K562 (cell line): ENCODE measurements around the gene ATP6V0E1. TPM values are rescaled to one million over a fixed set of nuclear protein-coding genes. Genes with fewer than 3 reads are reported as not detected.

Source experiments
- ATAC-seq: fragments of 200-7000 bp; cut with Tn5 transposase; 3 replicates; pipeline ENCODE4 v1.9.1; 2020; ENCODE audit warnings: moderate library complexity
- BruUV-seq: library from RNA; stranded (reverse); fragments of 400-500 nt; replicated peaks from 2 replicates; lab custom pipeline; 2021; lab: Mats Ljungman, UMichigan
- CTCF ChIA-PET: fragments of 300-600 bp; formaldehyde crosslinking; extraction: SDS; loops from one replicate; lab custom pipeline; 2021; ENCODE audit warnings: low intra/inter-chr PET ratio; lab: Yijun Ruan, JAX
- POLR2A ChIA-PET: fragments of 300-600, 350-650 bp; sonication (Branson Sonifier 250); formaldehyde crosslinking; extraction: SDS; loops from one replicate; lab custom pipeline; 2021; ENCODE audit warnings: antibody characterized with exemption, inconsistent platforms; lab: Yijun Ruan, JAX
- DNase-seq, 4 experiments: peaks; one replicate each; pipeline versions ENCODE4 v3.0.0 to v3.0.0-alpha.2; 2011 to 2018; ENCODE audit warnings: low spot score in 3 of 4, mixed read lengths in 3 of 4; ENCODE audit errors: extremely low read depth in 1 of 4
- FAIRE-seq: peaks from 2 replicates; lab custom pipeline; 2011; peaks lifted over from hg19 to GRCh38; lab: Jason Lieb, UNC
- H2AFZ ChIP-seq: 2 replicates; pipeline ENCODE4 v1.6.0; 2011; ENCODE audit warnings: low read depth, low read length, control low read depth, inconsistent platforms
- H3K27ac ChIP-seq: fragments of 200-600 bp; 3 replicates; pipeline ENCODE4 v1.8.0; 2011; ENCODE audit warnings: low read depth, mild to moderate bottlenecking, control low read depth, inconsistent platforms, low read length, moderate library complexity, mixed read lengths; ENCODE audit errors: extremely low read depth
- H3K27me3 ChIP-seq, 2 experiments: fragments of 300-600 bp in 1 of 2; 2 replicates in 1 of 2; 3 replicates in 1 of 2; pipeline versions ENCODE4 v1.6.0 to v1.8.0; 2011; ENCODE audit warnings: inconsistent platforms in 2 of 2, low read length in 2 of 2, mild to moderate bottlenecking in 1 of 2, mixed read lengths in 1 of 2, moderate library complexity in 1 of 2; ENCODE audit not compliant: control insufficient read depth in 2 of 2, insufficient read depth in 2 of 2
- H3K36me3 ChIP-seq: fragments of 300-600 bp; 3 replicates; pipeline ENCODE4 v1.8.0; 2011; ENCODE audit warnings: mild to moderate bottlenecking, low read length, inconsistent platforms; ENCODE audit not compliant: control insufficient read depth, insufficient read depth
- H3K4me1 ChIP-seq, 2 experiments: fragments of 200-600 bp in 1 of 2; replicated peaks in 1 of 2; 2 replicates in 1 of 2; 3 replicates in 1 of 2; pipeline versions ENCODE4 v1.5.1 to v1.8.0; 2011; ENCODE audit warnings: inconsistent platforms in 2 of 2, low read length in 2 of 2, mild to moderate bottlenecking in 1 of 2, mixed read lengths in 1 of 2, moderate library complexity in 1 of 2; ENCODE audit not compliant: control insufficient read depth in 2 of 2, insufficient read depth in 2 of 2
- H3K4me2 ChIP-seq: 2 replicates; pipeline ENCODE4 v1.6.1; 2011; ENCODE audit warnings: low read length, control low read depth, inconsistent platforms, mixed read lengths; ENCODE audit not compliant: insufficient read depth
- H3K4me3 ChIP-seq: fragments of 200-600 bp; sonication (generic), shearing (Covaris generic); 2 replicates; pipeline ENCODE4 v1.5.1; 2016; ENCODE audit warnings: control low read depth, inconsistent platforms
- H3K79me2 ChIP-seq: fragments of 200-600 bp; 3 replicates; pipeline ENCODE4 v1.8.0; 2011; ENCODE audit warnings: low read length, inconsistent platforms; ENCODE audit not compliant: control insufficient read depth, insufficient read depth
- H3K9ac ChIP-seq, 2 experiments: 2 replicates each; pipeline versions ENCODE4 v1.6.0 to v1.6.1; 2011; ENCODE audit warnings: low read depth in 2 of 2, low read length in 2 of 2, control low read depth in 1 of 2, inconsistent platforms in 1 of 2, mild to moderate bottlenecking in 1 of 2, mixed read lengths in 1 of 2; ENCODE audit not compliant: insufficient read depth in 1 of 2
- H3K9me1 ChIP-seq: one replicate; pipeline ENCODE4 v1.6.0; 2011; ENCODE audit warnings: inconsistent platforms, mild to moderate bottlenecking, low read length, moderate library complexity; ENCODE audit not compliant: control insufficient read depth, insufficient read depth
- H3K9me3 ChIP-seq: replicated peaks from 2 replicates; pipeline ENCODE4 v1.5.1; 2011; ENCODE audit warnings: low read depth, low read length, inconsistent platforms; ENCODE audit not compliant: control insufficient read depth, insufficient read depth
- H4K20me1 ChIP-seq: replicated peaks from 2 replicates; pipeline ENCODE4 v1.6.1; 2011; ENCODE audit warnings: low read length, inconsistent platforms, mixed read lengths; ENCODE audit not compliant: control insufficient read depth, insufficient read depth
- ARHGAP35 ChIP-seq: fragments of 450-650 bp; IDR thresholded peaks from 2 replicates; pipeline ENCODE4 v1.6.1; 2018; ENCODE audit not compliant: partially characterized antibody
- EGR1 ChIP-seq: fragments of 450-650 bp; conservative IDR thresholded peaks from 2 replicates; pipeline ENCODE4 v1.6.1; 2017; ENCODE audit warnings: mild to moderate bottlenecking
- FOXK2 ChIP-seq, 2 experiments: fragments of 450-650 bp; IDR thresholded peaks in 1 of 2; conservative IDR thresholded peaks in 1 of 2; 2 replicates each; pipeline ENCODE4 v1.6.1; 2016; ENCODE audit warnings: low read depth in 2 of 2, mild to moderate bottlenecking in 1 of 2
- GATA2 ChIP-seq: sonication (generic); formaldehyde crosslinking; IDR thresholded peaks from 2 replicates; pipeline ENCODE4 v1.4.0; 2020; ENCODE audit warnings: mild to moderate bottlenecking, missing genetic modification reagents
- KDM1A ChIP-seq, 2 experiments: fragments of 450-650 bp; IDR thresholded peaks; 2 replicates each; pipeline ENCODE4 v1.6.1; 2016; ENCODE audit warnings: mild to moderate bottlenecking in 2 of 2
- KLF6 ChIP-seq: fragments of 250-450 bp; sonication (Bioruptor Pico); IDR thresholded peaks from 2 replicates; pipeline ENCODE4 v1.4.0; 2020; ENCODE audit warnings: mild to moderate bottlenecking, moderate library complexity, borderline replicate concordance
- MIER1 ChIP-seq: fragments of 450-650 bp; IDR thresholded peaks from 2 replicates; pipeline ENCODE4 v1.6.1; 2016; ENCODE audit warnings: antibody characterized with exemption, mild to moderate bottlenecking, low read depth
- NFE2 ChIP-seq: IDR thresholded peaks from 2 replicates; pipeline ENCODE4 v1.6.1; 2014; ENCODE audit warnings: antibody characterized with exemption, low read depth
- NFYB ChIP-seq: IDR thresholded peaks from 2 replicates; pipeline ENCODE4 v1.6.1; 2011; ENCODE audit warnings: mild to moderate bottlenecking, moderate library complexity; ENCODE audit not compliant: insufficient read length; ENCODE audit errors: extremely low read depth
- NR1H2 ChIP-seq: sonication (generic); formaldehyde crosslinking; IDR thresholded peaks from 2 replicates; pipeline ENCODE4 v1.4.0; 2020; ENCODE audit warnings: mild to moderate bottlenecking, missing genetic modification reagents
- NR2C1 ChIP-seq, 2 experiments: fragments of 450-650 bp; IDR thresholded peaks; 2 replicates each; pipeline ENCODE4 v1.6.1; 2017; ENCODE audit warnings: mild to moderate bottlenecking in 2 of 2, antibody characterized with exemption in 1 of 2, inconsistent platforms in 1 of 2, missing compliant biosample characterization in 1 of 2, missing genetic modification characterization in 1 of 2
- NR2C2 ChIP-seq, 2 experiments: fragments of 200-800 bp in 1 of 2; sonication (Bioruptor generic) in 1 of 2; sonication (generic) in 1 of 2; formaldehyde crosslinking in 1 of 2; IDR thresholded peaks; 2 replicates each; pipeline versions ENCODE4 v1.6.1 to v1.8.0; 2016 to 2022; ENCODE audit warnings: mild to moderate bottlenecking in 1 of 2, missing compliant biosample characterization in 1 of 2, missing genetic modification characterization in 1 of 2, missing genetic modification reagents in 1 of 2
- NRF1 ChIP-seq, 2 experiments: fragments of 450-650 bp; IDR thresholded peaks in 1 of 2; conservative IDR thresholded peaks in 1 of 2; 2 replicates each; pipeline ENCODE4 v1.6.1; 2014; ENCODE audit warnings: mild to moderate bottlenecking in 2 of 2
- NUFIP1 ChIP-seq: fragments of 450-650 bp; IDR thresholded peaks from 2 replicates; pipeline ENCODE4 v1.6.1; 2018; ENCODE audit not compliant: partially characterized antibody
- POLR2AphosphoS2 ChIP-seq: IDR thresholded peaks from 2 replicates; pipeline ENCODE4 v1.6.1; 2012; ENCODE audit warnings: low read length, improper control_type of control experiment
- RCOR1 ChIP-seq, 2 experiments: IDR thresholded peaks; 2 replicates each; pipeline ENCODE4 v1.6.1; 2012; ENCODE audit warnings: low read depth in 2 of 2, low read length in 2 of 2, borderline replicate concordance in 1 of 2, improper control_type of control experiment in 1 of 2
- SRF ChIP-seq, 2 experiments: fragments of 250-450, 450-650 bp in 1 of 2; sonication (Bioruptor Pico) in 1 of 2; sonication (generic) in 1 of 2; formaldehyde crosslinking; IDR thresholded peaks; 2 replicates each; pipeline versions ENCODE4 v1.5.0 to v1.5.1; 2020 to 2022; ENCODE audit warnings: mild to moderate bottlenecking in 1 of 2, missing genetic modification reagents in 1 of 2
- SRSF9 ChIP-seq: fragments of 200-400 bp; formaldehyde crosslinking; IDR thresholded peaks from 2 replicates; pipeline ENCODE4 v1.6.1; 2017; ENCODE audit warnings: low read depth, low read length, borderline replicate concordance
- TAL1 ChIP-seq: fragments of 450-650 bp; IDR thresholded peaks from 2 replicates; pipeline ENCODE4 v1.6.1; 2016; ENCODE audit warnings: mild to moderate bottlenecking
- TEAD1 ChIP-seq, 2 experiments: fragments of 450-650 bp in 1 of 2; sonication (generic) in 1 of 2; formaldehyde crosslinking; IDR thresholded peaks; 2 replicates each; pipeline versions ENCODE4 v1.4.0 to v1.8.0; 2020 to 2022; ENCODE audit warnings: mild to moderate bottlenecking in 2 of 2, missing genetic modification reagents in 1 of 2
- TRIM28 ChIP-seq: fragments of 450-650 bp; IDR thresholded peaks from 2 replicates; pipeline ENCODE4 v1.6.1; 2017
- XRCC3 ChIP-seq: fragments of 450-650 bp; IDR thresholded peaks from 2 replicates; pipeline ENCODE4 v1.6.1; 2017; ENCODE audit warnings: mild to moderate bottlenecking, moderate library complexity
- ZNF311 ChIP-seq: fragments of 250-450 bp; sonication (Bioruptor Pico); IDR thresholded peaks from 2 replicates; pipeline ENCODE4 v1.4.0; 2020; ENCODE audit warnings: mild to moderate bottlenecking, moderate library complexity
- ZNF75A ChIP-seq: fragments of 450-650 bp; formaldehyde crosslinking; IDR thresholded peaks from 2 replicates; pipeline ENCODE4 v1.4.0; 2020; ENCODE audit warnings: mild to moderate bottlenecking
- ZSCAN29 ChIP-seq: fragments of 450-650 bp; IDR thresholded peaks from 2 replicates; pipeline ENCODE4 v1.6.1; 2017
- WGBS: fragments of 100-300 bp; shearing (Covaris generic); methylation state at CpG from one replicate; pipeline ENCODE4 v1.1.6; 2016; ENCODE audit warnings: low coverage, mixed read lengths; ENCODE audit not compliant: insufficient coverage; ENCODE audit errors: missing lambda C conversion rate; 5-methylcytosine and 5-hydroxymethylcytosine counted together
- in situ Hi-C: fragments of 300-500 bp; cut with MboI; formaldehyde crosslinking; loops from 4 replicates; pipeline ENCODE4 v1.15.0; 2018; ENCODE audit warnings: inconsistent platforms, mixed read lengths
- intact Hi-C: fragments of 100-400 bp; cut with micrococcal nuclease; formaldehyde crosslinking; loops from 2 replicates; pipeline ENCODE4 v1.14.2; 2022
- polyA plus RNA-seq, 8 experiments: library from polyadenylated mRNA; depleted of rRNA in 4 of 8; stranded (reverse) in 5 of 8; unstranded in 3 of 8; fragments of >200 nt; fragmentation: Nextera tagmentation in 2 of 8; fragmentation: Illumina TruSeq in 1 of 8; extraction: Ambion mirVana in 2 of 8; extraction: Trizol in 1 of 8; gene quantifications; 2 replicates each; pipeline versions ENCODE4 v1.2.1 to v1.2.3, GENCODE V29; 2011 to 2014; ENCODE audit warnings: inconsistent platforms in 1 of 8, missing spikeins in 1 of 8
- total RNA-seq, 7 experiments: library from RNA; depleted of rRNA in 6 of 7; stranded (reverse); fragments of >200 nt in 6 of 7; fragmentation: Illumina TruSeq in 2 of 7; extraction: Trizol in 2 of 7; gene quantifications; 2 replicates each; pipeline versions ENCODE4 v1.2.1 to v1.2.3, GENCODE V29; 2011 to 2021; ENCODE audit warnings: low replicate concordance in 1 of 7
- TF ChIP-seq, protein P1 (sequence below): fragments of 450-650 bp; IDR thresholded peaks from 2 replicates; pipeline ENCODE4 v1.6.1; 2016; ENCODE audit warnings: low read depth, mild to moderate bottlenecking, moderate library complexity

ATP6V0E1 gene
- total and polyA plus RNA-seq, 9 of the 15 experiments (the other 6 are each of a cell fraction or from before 2014, with no cell fraction given) = 63.8 to 395 (median 112) TPM

DNA sequence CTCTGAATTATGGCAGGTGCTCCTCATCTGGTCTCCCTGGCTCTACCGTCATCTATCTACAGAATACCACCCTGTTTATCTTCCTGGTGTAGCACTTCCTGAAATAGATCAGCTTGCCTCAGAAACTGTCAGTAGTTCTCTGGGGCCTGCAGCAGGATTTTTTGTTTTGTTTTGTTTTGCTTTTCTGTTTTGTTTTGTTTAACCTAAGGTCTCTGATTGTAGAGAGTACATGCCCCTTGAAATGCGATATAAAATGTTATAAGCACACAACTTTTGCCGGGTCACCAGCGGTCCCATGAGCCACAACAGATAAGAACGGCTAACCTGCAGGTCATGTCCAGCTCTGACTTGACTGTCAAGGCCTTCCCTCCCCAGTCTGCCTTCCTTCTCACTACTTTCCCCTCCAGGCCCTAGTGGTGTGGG lies 45.9 kb downstream of the ATP6V0E1 start:
- BruUV-seq = no TSS peak
- no peak overlapping the region; the same call in 1 of the 2 replicates for H3K4me3 ChIP-seq
- ATAC-seq (peak; percentile 95), DNase-seq (peak; percentile 29 to 74 (median 48)), FAIRE-seq (peak; percentile 87)
- no peaks in the 10 kb centered on the region for H3K9me3 ChIP-seq
- in situ Hi-C loops = no loop called here
- peaks cover 13% of the 10 kb centered on the region for H4K20me1 ChIP-seq
- H3K36me3 ChIP-seq = peaks cover 44% of the 10 kb centered on the region
- H3K27me3 ChIP-seq = no peaks in the 10 kb centered on the region
- peaks cover 15 to 16% of the 10 kb centered on the region in 2 experiments; a peak in 4 of 5 replicates for H3K4me1 ChIP-seq
- H3K4me2 ChIP-seq = peak overlapping the region; percentile 66
- no peaks in the 10 kb centered on the region for H3K9me1 ChIP-seq
- no peak overlapping the region for H2AFZ ChIP-seq
- intact Hi-C loops = no loop called here
- POLR2A ChIA-PET = interaction anchor here (0.7 to 1.7 kb wide), 6 partner anchors 10 to 46 kb away, joined by 3 to 8 read pairs (median 4); partner anchors contain the start of gene ATP6V0E1
- 0% methylated on average over 5 of the region's 5 CpGs for WGBS
- peak overlapping the region in 1 of 2 experiments; percentile 49; a peak in 1 of 4 replicates for H3K9ac ChIP-seq
- H3K27ac ChIP-seq = peak overlapping the region; percentile 71; the same call in 2 of the 3 replicates
- H3K79me2 ChIP-seq = peaks cover 66% of the 10 kb centered on the region
- CTCF ChIA-PET = no interaction called here
- 0 out of 2 replicates have a peak, but pooled peaks have one; percentile 17 for TF ChIP-seq GATA2 (CRISPR knock-in tag)
- no peak for TF ChIP-seq ARHGAP35
- TF ChIP-seq, protein P1, sequence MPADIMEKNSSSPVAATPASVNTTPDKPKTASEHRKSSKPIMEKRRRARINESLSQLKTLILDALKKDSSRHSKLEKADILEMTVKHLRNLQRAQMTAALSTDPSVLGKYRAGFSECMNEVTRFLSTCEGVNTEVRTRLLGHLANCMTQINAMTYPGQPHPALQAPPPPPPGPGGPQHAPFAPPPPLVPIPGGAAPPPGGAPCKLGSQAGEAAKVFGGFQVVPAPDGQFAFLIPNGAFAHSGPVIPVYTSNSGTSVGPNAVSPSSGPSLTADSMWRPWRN = no peak
- no peak for TF ChIP-seq SRSF9
- TF ChIP-seq ZSCAN29 = no peak
- no peak for TF ChIP-seq MIER1
- TF ChIP-seq NR2C1 (IDR thresholded peaks at IDR 0.05) = peak; percentile 62
- TF ChIP-seq NR2C1 (tag; IDR thresholded peaks at IDR 0.05) = peak; percentile 48; the same call in 1 of the 2 replicates
- no peak for TF ChIP-seq TEAD1 (CRISPR knock-in tag; IDR thresholded peaks at IDR 0.05)
- TF ChIP-seq POLR2AphosphoS2 = no peak
- TF ChIP-seq XRCC3 = no peak
- TF ChIP-seq TAL1 = peak; percentile 47; the same call in 1 of the 2 replicates
- TF ChIP-seq TRIM28 = no peak
- TF ChIP-seq SRF (CRISPR knock-in tag; IDR thresholded peaks at IDR 0.05) = no peak
- TF ChIP-seq KDM1A (IDR thresholded peaks at IDR 0.05) = peak in 1 of 2 experiments; percentile 41; a peak in 1 of 4 replicates
- no peak for TF ChIP-seq ZNF75A
- TF ChIP-seq ZNF311 (CRISPR knock-in tag) = no peak
- no peak for TF ChIP-seq NFYB
- TF ChIP-seq RCOR1 (IDR thresholded peaks at IDR 0.05; ENCODE audit: borderline replicate concordance in 1 of 2, low read depth in 2 of 2, low read length in 2 of 2) = 0 out of 4 replicates have a peak, but pooled peaks of 1 of the 2 experiments have one; percentile 5
- TF ChIP-seq NR1H2 (CRISPR knock-in tag) = no peak
- no peak for TF ChIP-seq NUFIP1
- peak; percentile 40 for TF ChIP-seq NFE2
- no peak for TF ChIP-seq NR2C2 (CRISPR knock-in tag; IDR thresholded peaks at IDR 0.05)
- TF ChIP-seq NR2C2 (tag; IDR thresholded peaks at IDR 0.05) = 0 out of 2 replicates have a peak, but pooled peaks have one; percentile 25
- TF ChIP-seq FOXK2 (conservative IDR thresholded peaks at IDR 0.05 in 1 of 2, IDR thresholded peaks at IDR 0.05 in 1 of 2; ENCODE audit: low read depth in 2 of 2) = peak; percentile 79 to 90
- TF ChIP-seq KLF6 (CRISPR knock-in tag) = no peak
- 0 out of 4 replicates have a peak, but pooled peaks of 1 of the 2 experiments have one; percentile 7 for TF ChIP-seq NRF1 (conservative IDR thresholded peaks at IDR 0.05 in 1 of 2, IDR thresholded peaks at IDR 0.05 in 1 of 2)
- no peak for TF ChIP-seq EGR1
